Measurements from ENCODE around the gene HTR2A.

The HTR2A gene

DNA sequence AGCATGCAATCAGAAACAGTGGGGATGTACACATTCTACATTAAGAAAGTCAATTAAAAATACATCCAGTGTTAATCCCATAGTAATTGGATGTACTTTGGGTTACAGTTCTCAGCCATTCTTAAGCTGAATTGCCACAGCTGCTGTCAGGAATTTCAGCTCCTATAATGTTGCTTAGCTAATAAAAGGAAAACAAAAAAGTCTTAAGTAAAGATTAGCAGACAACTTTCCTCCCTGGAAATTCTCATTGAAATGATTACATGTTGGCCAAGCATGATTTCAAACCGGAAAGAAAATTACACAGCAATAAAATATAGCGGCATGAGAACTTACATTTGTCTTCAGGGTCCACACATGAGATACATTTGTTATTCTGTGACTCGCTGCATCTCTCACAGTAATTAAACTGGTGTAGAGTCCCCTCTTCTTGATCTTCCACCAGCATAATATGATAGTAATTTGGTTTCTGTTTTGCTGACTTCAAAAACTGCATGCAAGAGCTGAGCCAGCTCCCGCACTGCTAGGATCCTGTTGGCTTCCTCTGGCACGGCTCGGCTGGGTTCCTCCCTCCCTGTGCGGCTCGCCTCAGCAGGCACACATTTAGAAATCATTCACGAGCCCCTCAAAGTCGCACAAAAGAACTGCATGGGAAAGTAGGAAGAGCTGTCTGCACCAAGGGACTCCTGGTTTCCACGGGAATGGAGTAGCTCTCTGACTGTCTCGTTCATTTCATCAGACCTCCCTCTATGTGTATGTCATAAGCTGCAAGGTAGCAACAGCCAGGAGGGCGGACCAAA, at the start of gene HTR2A:
Gene HTR2A (minus strand): TSS at position 713 of the 797 bp plus-strand sequence. CDS start 1,147 bp downstream, outside the sequence.
- no peak for DNase-seq

DNA sequence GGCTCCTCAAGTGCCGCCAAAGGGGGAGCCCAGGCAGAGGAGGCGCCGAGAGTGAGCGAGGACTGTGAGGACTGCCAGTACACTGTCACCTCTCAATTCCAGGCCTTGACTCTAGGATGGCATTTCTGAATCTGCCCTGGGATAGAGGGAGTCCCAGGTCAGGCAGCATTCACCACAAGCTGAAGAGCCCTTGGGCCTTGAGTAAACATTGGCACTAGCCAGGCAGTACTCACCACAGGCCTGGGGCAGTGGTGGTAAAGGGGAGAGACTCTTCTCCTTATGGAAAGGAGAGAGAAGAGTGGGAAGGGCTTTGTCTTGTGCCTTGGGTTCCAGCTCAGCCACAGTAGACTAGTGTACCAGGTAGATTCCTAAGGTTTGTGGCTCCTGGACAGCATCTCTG, 39.7 kb upstream of the HTR2A start:
- DNase-seq = no peak

DNA sequence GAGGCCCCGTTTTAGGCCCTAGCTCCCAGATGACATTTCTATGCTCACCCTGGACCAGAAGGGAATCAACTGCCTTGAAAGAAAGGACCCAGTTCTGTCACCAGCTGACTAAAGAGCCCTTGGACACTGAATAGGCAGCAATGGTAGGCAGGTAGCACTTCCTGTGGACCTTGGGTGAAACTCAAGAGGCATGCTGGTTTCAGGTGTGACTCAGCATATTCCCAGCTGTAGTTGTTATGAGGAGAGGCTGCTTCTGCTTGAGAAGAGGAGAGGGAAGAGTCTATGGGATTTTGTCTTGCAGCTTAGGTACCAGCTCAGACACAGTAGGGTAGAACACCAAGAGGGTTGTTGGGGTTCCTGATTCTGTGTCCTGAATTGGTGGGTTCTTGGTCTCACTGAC, 37.9 kb upstream of the HTR2A start:
- no peak for DNase-seq

DNA sequence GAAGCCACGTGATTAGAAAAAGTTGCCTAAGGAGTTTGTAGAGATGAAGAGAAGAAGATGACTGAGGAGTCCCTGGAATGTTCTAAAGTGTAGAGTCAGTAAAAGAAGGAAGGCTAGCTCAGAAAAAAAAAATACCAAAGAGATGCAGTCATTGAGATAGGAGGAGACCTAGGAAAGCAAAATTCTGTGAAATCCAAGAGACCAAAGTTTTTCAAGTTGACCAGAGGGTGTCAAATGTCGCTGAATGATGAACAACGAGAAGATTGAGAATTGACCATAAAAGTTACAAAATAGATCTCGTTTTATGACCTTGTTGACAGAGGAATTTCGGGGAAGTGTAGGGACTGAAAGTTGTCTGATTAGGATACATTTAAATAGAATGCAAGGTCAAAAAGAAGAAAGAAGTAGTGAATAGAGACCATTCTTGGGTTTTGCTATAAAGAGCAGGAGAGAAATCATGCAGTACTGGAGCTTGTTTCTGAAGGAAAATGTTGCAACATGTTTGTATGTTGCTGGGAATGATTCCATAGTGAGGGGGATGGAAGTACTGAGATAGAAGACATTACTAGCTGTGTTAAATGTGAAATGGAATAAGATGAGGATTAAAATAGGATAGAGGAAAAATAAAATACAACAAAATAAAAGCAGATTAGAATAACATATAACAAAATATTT, 30.2 kb upstream of the HTR2A start:
- DNase-seq = no peak

DNA sequence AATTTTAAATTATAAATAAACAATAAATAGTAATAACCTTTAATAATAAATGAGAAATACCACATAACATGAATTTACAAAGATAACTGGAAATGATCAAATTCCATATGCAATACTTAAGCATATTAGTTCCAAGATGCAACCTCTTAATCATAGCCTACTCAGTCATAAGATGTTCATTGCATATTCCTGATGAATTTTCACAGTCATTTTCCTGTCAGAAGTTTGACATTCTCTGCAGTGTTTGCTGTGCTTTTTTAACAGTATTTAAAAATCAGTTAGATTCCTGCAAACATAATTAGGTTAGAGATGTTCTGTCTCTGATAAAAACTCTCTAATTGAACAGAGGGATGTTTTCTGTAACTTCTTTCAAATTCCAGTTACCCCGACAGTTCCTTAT, 28.6 kb upstream of the HTR2A start:
- DNase-seq = no peak

DNA sequence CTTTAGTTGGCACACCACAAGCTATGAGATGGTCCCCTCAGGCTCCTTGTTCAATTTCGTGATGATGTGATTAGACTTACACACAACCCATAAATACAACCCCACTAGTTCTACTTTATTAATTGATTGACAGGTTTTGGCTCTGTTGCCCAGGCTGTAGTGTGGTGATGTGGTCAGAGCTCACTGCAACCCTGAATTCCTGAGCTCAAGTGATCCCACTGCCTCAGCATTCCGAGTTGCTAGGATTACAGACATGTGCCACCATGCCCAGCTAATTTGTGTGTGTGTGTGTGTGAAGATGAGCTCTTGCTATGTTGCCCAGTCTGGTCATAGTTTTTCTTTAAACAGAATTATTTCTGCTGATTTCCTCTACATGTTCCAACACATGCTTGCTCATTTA, 17.5 kb upstream of the HTR2A start:
- no peak for DNase-seq

DNA sequence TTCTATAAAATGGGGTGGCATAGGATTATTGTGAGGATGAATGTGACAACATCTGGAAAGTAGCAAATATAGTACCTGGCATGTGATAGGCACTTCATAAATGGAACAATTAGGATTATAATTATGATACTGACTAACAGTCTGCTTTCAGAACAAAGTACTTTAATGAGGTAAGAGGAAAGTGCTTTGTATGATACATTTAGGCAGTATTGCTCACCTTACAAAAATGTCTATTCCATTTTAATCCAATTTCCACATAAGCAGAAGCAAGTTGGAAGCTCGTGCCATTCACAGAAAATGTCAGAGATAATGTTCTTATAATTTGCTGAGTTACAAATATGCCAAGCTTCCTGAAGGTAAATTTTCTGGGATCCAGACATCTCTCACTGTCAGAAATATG, 16.9 kb upstream of the HTR2A start:
- no peak for DNase-seq

DNA sequence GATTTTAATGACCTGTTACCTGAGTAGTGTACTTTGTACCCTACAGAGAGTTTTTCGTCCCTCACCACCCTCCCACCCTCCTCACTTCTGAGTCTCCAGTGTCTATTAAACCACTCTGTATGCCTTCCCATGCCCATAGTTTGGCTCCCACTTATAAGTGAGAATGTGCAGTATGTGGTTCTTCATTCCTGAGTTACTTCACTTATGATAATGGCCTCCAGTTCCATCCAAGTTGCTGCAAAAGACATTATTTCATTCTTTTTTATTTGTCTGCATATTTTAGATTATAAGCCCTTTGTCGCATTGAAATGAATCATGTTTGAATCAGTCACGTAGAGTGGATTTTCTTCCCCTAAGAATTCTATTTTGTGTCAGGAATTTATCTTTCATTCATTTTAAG, 12.2 kb upstream of the HTR2A start:
- no peak for DNase-seq

DNA sequence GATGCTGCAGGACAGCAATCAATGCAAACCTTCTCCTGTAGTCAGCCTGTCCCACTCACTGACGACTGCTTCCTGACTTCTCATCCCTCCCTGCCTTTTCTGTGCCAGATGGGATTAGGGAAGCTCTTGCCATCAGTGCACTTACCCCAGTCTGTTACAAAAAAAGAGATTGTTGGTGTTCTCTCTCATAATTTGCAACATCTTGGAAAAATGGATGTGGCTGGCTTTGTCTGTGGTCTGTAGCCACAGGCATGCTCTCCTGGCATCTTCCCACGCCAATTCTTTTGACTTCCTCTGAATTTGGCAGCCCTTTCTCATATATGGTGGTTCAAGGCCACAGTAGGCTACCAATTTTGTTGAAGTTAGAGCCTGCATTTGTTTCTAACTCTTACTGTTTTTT, 11.6 kb upstream of the HTR2A start:
- no peak for DNase-seq

DNA sequence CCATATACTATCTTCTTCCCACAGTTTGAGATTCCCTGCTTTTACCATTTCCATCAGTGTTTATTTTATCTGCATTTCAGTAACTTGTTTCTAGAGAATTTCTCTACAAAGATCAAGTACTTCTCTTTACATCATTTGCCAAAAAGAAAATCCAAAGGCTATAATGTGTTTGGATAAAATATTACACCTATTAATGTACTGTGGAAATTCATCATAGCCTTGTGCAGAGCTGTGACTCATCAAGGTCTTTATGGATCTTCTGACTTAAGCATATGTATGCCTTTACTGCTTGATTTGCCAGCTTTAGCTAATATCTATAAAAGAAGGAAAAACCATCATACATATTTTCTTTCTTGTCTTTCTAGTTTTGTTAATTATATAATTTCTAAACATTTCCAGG, 9.6 kb upstream of the HTR2A start:
- no peak for DNase-seq

DNA sequence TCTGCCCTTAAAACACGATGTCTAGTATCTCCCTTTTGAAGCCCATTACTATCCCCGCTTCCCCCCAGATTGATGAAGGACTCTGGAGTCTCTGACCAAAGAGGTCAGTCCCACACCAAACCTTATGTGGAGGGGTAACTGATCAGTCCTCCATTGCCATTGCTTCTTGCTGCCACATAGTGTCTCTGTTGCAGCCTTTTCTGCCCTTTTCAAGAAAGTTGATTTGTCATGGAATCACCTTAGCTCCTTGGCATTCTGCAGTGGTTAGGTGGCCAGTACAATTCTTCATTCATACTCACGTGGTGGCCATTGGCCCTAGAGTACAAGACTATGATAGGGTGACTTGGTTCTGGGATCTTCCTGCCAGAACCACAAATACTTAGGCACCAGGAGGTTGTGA, 8.4 kb upstream of the HTR2A start:
- DNase-seq = no peak

DNA sequence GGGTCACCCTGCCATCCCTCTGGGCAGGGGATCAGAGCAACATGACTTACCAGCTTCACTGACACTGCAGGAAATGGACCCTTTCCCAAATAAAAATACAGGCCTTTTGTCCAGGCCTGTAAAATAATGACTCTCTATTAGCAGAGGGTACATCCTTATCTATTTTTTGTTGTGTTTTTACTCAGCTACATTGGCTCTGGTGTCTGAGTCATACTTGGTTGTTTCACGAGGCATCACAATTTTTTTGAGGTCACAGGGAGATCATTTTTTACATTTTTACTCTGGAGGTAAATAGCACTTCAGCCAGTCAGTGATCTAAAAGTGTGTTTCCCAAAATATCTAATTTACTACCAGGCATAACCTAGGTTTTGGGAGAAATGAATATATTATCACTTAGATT, 6.9 kb upstream of the HTR2A start:
- DNase-seq = no peak

DNA sequence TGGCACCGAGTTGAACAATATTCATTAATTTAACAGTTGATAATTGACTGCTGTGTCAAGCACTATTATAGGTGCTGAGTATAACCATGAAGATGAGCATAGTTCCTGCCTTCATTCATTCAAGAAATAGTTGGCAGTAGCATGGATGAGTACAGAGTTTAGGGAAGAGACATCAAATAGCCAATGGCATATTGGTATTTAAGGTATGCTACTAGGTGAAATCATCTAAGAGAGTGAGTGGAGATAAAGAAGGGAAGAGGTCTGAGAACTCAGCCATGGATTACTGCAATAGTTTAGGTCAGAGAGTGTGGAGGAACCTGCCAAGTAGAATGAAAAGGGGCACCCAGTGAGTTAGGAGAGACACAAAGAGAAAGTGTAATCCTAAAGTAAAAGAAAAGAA, 4.9 kb upstream of the HTR2A start:
- no peak for DNase-seq

DNA sequence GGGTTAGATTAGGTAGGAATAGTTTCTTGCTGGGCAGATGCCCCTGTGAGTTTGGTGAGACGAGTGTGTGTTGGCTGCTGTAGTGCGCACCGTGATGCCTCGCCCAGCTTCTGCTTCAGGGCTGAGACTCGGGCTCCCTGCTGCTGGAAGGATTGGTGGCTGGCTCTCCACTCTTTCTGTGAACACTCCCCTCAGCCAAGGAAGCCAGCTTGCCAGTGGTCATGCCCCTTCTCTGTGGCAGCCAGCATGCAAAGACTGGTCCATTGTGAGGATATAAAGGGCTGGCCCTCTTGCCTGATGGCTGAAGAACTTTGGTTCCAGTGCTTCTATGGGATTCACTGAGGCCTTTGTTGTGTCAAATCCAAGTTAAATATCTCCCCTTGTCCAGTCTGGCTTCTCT, 2.9 kb upstream of the HTR2A start:
- no peak for DNase-seq

DNA sequence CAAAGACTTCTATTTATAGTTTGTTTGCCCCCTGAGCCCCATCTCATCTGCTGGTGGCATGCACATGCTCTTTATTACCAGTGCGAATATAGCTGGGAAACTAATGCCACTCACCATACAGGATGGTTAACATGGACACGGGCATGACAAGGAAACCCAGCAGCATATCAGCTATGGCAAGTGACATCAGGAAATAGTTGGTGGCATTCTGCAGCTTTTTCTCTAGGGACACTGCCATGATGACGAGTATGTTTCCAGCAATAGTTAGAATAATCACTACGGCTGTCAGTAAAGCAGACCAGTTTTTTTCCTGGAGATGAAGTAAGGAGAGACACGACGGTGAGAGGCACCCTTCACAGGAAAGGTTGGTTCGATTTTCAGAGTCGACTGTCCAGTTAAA, 1.5 kb downstream of the HTR2A start:
- no peak for DNase-seq

DNA sequence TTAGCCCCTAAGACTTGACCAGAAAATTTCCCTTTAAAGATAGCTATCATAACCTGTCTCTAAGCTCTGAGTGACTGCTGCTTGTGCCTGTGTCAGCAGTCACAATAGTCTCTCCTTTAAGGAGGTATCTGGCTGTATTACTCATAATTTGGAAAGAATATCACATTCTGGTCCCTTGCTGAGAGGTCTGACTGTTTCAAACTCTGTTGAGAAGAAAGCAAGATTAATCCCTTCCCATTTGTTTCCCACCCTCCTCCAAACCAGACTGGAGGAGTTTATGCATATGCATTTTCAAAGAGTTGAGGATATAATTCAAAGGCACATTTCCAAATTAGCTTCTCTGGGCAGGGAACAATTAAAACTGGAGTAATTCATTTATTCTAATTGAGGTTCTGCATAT, 2.3 kb downstream of the HTR2A start:
- no peak for DNase-seq

DNA sequence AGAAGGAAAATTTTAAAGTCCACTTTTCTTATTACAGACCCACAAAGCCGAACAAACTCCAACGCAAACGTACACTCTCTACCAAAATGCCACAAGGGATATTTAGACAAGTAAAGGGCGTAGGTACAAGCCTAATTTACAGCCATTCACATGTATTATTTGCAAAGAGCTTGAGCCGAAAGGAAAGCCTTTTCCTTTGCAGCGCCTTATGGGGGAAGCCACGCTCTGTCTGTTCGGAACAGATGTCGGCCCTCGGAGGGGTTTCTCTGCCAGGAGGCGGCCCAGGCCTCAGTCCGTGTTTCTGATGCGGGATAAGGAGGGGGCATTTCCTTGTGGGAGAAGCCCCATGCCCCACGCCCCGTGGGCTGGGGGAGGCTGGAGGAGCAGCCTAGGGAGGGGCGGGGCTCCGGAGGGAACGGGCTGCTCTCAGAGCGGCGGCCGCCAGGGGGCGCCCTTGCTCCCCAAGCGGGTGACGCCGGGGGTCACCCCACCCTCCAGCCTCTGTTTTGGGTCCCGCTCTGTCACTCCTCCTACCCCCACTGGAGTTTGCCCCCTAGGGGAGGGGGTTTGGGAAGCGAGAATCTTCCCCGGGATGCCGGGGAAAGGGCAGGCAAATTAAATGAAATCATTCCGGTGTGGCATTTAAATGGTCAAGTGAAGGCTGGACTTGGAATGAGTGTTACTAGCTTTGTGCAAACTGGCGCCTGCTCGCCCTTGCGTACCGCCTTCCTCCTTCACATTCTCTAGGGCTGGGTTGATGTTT, 2.9 kb downstream of the HTR2A start:
- no peak for DNase-seq

DNA sequence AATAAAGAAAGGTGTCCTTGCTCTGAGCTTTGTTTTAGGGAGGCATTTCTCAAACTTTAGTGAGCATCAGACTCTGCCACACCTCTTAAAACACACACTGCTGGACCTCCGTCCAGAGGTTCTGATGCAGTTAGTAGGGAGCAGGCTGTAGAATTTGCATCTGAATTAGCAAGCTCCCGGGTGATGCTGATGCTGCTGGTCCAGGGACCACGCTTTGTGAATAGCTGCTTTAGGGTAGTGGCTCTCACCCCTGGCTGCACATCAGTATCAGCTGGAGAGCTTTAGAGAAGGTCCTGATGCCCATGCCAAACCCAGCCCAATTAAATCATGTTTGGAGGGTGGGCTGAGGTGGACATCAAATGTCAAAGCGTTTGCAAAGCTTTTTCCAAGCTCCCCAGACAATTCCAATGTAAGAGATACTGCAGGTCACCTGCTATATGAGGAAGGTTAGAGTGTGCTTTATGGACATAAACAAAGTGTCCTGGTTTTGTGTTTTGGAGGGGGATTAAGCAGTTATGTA, 3.6 kb downstream of the HTR2A start:
- no peak for DNase-seq

DNA sequence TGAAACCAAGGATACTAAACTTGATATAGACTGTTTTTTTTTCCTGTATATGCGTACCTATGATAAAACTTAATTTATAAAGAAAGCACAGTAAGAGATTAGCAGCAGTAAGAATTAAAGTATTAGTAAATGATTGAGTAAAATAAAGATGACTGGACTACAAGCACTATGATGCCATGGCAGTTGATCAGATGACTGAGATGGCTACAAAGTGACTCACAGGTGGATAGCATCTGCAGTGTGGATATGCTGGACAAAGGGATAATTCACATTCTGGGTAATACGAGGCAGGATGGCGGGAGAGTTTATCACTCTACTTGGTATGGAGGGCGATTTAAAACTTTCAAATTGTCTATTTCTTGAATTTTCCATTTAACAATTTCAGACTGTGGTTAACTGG, 11.8 kb downstream of the HTR2A start:
- DNase-seq = no peak

DNA sequence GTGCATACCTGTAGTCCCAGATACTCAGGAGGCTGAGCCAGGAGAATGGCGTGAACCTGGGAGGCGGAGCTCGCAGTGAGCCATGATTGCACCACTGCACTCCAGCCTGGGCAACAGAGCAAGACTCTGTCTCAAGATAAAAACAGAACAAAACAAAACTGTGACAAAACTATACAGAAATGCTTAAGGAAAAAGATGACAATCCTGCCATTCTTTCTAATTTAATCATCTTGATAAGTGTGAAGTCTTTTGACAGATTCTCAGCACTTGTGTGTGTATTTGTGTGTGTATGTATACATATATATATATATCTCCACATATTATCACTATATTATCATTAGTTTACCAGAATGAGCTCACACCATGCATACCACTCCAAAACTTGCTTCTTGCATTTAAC, 12.3 kb downstream of the HTR2A start:
- no peak for DNase-seq

DNA sequence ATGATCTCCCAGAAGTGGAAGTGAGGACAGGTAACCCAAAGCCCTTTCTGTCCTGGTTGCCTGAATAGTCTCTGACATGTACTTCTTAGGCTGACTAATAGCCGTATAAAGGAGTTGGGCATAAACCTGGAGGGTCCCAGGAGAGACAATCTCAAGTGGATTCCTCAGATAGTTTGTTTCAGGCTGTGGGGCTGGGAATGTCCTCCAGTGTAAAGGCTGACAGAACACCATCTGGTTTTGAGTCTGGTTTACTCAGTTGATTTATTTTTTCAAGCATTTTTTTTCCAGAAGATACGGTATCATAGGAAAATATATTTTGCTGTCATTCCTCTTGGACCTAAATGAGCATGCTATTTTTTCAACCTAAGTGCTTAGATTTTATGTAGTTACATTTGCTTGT, 15.2 kb downstream of the HTR2A start:
- no peak for DNase-seq

DNA sequence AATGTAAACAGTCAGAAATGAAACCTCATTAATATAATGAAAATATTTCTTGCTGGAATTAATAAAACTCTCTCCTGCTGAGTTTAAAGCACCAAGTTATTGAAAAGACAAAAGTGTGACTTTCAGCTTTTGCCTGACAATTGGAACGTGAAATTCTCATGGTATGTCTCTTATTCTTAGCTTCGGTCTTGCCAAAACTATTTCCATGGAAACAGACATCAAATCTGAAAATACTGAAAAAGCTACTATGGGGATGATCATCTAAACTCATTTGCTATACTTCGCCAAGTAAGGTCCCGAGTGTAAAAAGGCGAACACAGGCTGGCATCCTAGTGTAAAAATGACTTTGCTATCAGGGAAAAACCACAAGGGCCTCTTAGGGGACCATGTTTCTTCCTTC, 22.8 kb downstream of the HTR2A start:
- DNase-seq = no peak

DNA sequence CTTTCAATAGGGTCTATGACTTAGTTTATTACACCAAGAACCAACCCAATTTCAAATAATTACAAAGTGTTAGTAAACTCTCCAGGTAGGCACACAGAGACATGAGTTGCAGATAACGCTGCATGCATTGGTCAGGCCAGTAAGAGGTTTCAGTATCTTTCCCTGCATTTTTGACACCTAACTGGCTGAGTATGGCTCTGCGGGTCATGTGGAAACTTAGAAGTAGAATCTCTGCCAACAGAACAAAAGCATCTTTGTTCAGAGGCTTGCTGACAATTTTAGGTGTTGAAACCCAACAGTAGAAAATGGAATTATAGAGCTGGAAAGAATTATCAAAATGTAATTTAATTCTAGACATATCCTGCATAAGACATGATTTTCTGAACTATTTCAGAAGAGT, 25.3 kb downstream of the HTR2A start:
- no peak for DNase-seq

DNA sequence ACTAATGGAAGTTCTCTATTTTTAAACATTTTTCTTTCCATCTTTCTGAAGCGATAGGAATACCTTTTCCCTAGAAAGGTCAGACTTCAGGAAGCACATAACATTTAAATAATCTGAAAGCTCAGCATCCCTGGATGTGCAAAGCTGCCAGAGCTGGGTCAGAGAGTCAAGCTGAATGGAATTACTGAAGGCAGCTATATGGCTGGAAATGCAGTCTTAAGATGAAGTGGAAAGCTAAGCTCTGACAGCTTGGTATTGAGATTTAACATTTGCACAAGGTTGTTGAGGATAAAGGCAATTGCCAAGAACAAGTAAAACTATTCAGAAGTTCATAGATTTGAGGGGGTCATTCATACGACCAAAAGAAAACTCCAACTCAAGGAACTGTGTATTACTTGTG, 28.8 kb downstream of the HTR2A start:
- no peak for DNase-seq

Data from NCI-H1092 (cell line).